BLaER1 (cell line): ENCODE measurements around the gene TIGD4.

Experiments used
- H3K27ac ChIP-seq: shearing (Covaris generic); formaldehyde crosslinking; 2 replicates; pipeline ENCODE4 v1.8.1; 2022
- H3K27me3 ChIP-seq: shearing (Covaris generic); formaldehyde crosslinking; 2 replicates; pipeline ENCODE4 v1.8.1; 2022
- H3K36me3 ChIP-seq: shearing (Covaris generic); formaldehyde crosslinking; 2 replicates; pipeline ENCODE4 v1.8.1; 2022
- H3K4me1 ChIP-seq: shearing (Covaris generic); formaldehyde crosslinking; 2 replicates; pipeline ENCODE4 v1.8.1; 2022
- H3K4me2 ChIP-seq: shearing (Covaris generic); formaldehyde crosslinking; 2 replicates; pipeline ENCODE4 v1.8.1; 2022
- H3K4me3 ChIP-seq: shearing (Covaris generic); formaldehyde crosslinking; 2 replicates; pipeline ENCODE4 v1.8.1; 2022
- H3K9ac ChIP-seq: shearing (Covaris generic); formaldehyde crosslinking; 2 replicates; pipeline ENCODE4 v1.8.1; 2022
- H3K9me3 ChIP-seq: shearing (Covaris generic); formaldehyde crosslinking; 2 replicates; pipeline ENCODE4 v1.8.1; 2022
- H4K20me1 ChIP-seq: shearing (Covaris generic); formaldehyde crosslinking; 2 replicates; pipeline ENCODE4 v1.8.1; 2022
- Cebpa-rat ChIP-seq: shearing (Covaris generic); IDR thresholded peaks from 2 replicates; pipeline ENCODE4 v1.8.1; 2022

Gene TIGD4

DNA sequence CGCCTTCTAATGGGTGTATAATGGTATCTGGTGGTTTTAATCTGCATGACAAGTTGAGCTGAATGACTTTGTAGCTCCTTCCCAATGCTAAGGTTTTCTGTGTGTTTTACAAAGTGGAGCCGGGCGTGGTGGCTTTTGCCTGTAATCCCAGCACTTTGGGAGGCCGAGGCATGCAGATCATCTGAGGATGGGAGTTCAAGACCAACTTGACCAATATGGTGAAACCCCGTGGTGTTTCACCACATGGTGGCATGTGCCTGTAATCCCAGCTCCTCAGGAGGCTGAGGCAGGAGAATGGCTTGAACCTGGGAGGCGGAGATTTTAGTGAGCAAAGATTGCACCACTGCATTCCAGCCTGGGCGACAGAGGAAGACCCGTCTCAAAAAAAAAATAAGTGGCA lies 29.1 kb upstream of the TIGD4 start:
- no peak overlapping the region for H3K9ac ChIP-seq
- H3K4me3 ChIP-seq, result no peak overlapping the region
- H3K4me1 ChIP-seq, result peaks cover 12% of the 10 kb centered on the region
- TF ChIP-seq Cebpa-rat, result no peak
- H3K4me2 ChIP-seq, result no peak overlapping the region
- H3K9me3 ChIP-seq, result peaks cover 46% of the 10 kb centered on the region
- no peaks in the 10 kb centered on the region for H4K20me1 ChIP-seq
- H3K36me3 ChIP-seq, result peaks cover 23% of the 10 kb centered on the region
- no peak overlapping the region for H3K27ac ChIP-seq
- H3K27me3 ChIP-seq, result no peaks in the 10 kb centered on the region

- Histone ChIP-seq H3K9me3 (peaks cover 37% of the 10 kb centered on the region), H4K20me1 (no peaks in the 10 kb centered on the region), H3K27me3 (no peaks in the 10 kb centered on the region), H3K4me2 (no peak overlapping the region), H3K4me3 (no peak overlapping the region), H3K36me3 (peaks cover 19% of the 10 kb centered on the region), H3K27ac (no peak overlapping the region), H3K9ac (no peak overlapping the region), H3K4me1 (peaks cover 12% of the 10 kb centered on the region)
- no peak for TF ChIP-seq Cebpa-rat
Observed at GRCh38 chr4:152807294-152807829, 27.8 kb upstream of the TIGD4 start.

DNA sequence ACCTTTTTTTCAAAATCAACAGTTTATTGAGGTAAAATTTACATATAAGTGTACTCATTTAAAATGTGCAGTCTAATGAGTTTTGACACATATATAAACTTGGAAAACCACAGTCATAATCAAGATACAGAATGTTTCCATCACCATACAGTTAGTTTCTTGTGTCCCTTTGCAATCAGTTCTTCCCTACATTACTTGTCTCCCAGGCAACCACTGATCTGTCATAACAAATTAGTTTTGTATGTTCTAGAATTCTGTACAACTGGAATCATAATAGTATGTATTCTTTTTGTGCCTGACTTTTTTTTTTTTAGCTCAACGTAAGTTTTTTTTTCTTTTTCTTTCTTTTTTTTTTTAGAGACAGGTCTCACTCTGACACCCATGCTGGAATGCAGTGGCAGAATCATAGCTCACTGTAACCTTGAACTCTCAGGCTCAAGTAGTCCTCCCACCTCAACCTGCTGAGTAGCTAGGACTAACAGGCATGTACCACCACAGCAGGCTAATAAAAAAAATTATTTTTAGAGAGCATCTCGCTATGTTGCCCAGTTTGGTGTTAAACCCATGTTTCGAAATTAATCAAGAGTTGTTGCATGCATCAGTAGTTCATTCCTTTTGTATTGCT lies 27.1 kb upstream of the TIGD4 start:
- H3K4me3 ChIP-seq, result no peak overlapping the region

DNA sequence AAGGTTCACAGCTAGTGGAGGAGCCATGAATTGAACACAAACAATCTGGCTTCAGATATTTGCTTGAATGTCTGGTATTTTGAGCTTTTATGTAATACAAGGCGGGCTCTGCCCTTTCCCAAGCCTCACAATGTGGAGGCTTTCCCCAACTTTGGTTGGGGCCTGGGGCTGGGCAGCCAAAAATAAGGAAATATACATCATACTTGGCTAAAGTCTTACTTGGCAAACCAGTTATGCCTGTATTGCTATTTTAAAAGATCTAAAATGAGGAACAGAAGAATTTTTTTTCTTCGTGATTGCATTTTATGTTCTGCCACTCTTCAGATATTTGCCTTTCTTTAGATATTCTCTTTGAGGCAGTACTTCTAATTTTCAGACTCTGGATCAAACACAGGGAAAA lies 26.3 kb upstream of the TIGD4 start:
- Histone ChIP-seq H3K27ac (no peak overlapping the region), H3K4me3 (no peak overlapping the region)

More for the DNA sequence above, 27.1 kb upstream of the TIGD4 start:
- peaks cover 34% of the 10 kb centered on the region for H3K9me3 ChIP-seq
- peaks cover 16% of the 10 kb centered on the region for H3K36me3 ChIP-seq
- H3K27me3 ChIP-seq, result no peaks in the 10 kb centered on the region
- no peak overlapping the region for H3K9ac ChIP-seq
- no peak overlapping the region for H3K4me2 ChIP-seq
- peaks cover 12% of the 10 kb centered on the region for H3K4me1 ChIP-seq
- H4K20me1 ChIP-seq, result no peaks in the 10 kb centered on the region; the same call in 1 of the 2 replicates
- TF ChIP-seq Cebpa-rat, result no peak
- H3K27ac ChIP-seq, result no peak overlapping the region

DNA sequence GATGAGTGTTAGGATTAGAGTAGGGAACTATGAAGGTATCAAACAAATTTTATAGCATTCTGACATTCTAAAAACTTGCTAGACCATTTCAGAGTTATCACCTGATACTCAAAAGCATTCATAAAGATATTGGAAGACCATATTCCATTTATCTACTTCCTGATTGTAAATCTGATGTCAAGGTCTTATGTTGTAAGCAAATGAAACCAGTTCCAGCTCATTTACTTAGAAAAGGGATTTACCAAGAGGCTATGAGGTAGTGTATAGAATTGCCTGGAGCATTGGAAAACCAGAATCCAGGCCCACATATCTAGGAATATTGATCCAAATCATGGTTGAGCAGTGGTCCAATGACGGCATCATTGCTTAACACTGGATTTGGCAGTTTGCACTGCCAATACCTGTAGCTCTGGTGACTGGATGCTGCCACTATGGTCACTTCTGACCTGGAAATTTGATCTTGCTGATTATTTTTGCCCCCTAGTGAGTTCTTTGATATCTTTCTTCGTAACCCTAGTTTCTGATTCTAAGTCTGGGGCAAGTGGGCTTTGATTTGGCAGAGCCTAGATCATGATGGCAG lies 25.6 kb upstream of the TIGD4 start:
- H3K27ac ChIP-seq, result no peak overlapping the region
- H3K9ac ChIP-seq, result no peak overlapping the region
- H3K4me3 ChIP-seq, result no peak overlapping the region
- no peaks in the 10 kb centered on the region for H3K27me3 ChIP-seq
- H3K4me2 ChIP-seq, result no peak overlapping the region
- H4K20me1 ChIP-seq, result peaks cover 8% of the 10 kb centered on the region; the same call in 1 of the 2 replicates
- peaks cover 12% of the 10 kb centered on the region for H3K4me1 ChIP-seq
- peaks cover 10% of the 10 kb centered on the region; the same call in 1 of the 2 replicates for H3K36me3 ChIP-seq
- TF ChIP-seq Cebpa-rat, result no peak
- H3K9me3 ChIP-seq, result peaks cover 29% of the 10 kb centered on the region

More for the DNA sequence above, 26.3 kb upstream of the TIGD4 start:
- Histone ChIP-seq H3K36me3 (peaks cover 13% of the 10 kb centered on the region), H3K4me1 (peaks cover 12% of the 10 kb centered on the region), H3K27me3 (no peaks in the 10 kb centered on the region), H3K9ac (no peak overlapping the region), H4K20me1 (peaks cover 6% of the 10 kb centered on the region; the same call in 1 of the 2 replicates), H3K9me3 (peaks cover 32% of the 10 kb centered on the region), H3K4me2 (no peak overlapping the region)
- TF ChIP-seq Cebpa-rat, result no peak

GRCh38 chr4:152803541-152803940 lies 24.0 kb upstream of the TIGD4 start:
- H3K27ac ChIP-seq, result no peak overlapping the region
- H3K4me2 ChIP-seq, result no peak overlapping the region
- no peak for TF ChIP-seq Cebpa-rat
- H3K4me1 ChIP-seq, result peaks cover 12% of the 10 kb centered on the region
- H3K27me3 ChIP-seq, result no peaks in the 10 kb centered on the region
- H3K4me3 ChIP-seq, result no peak overlapping the region
- H3K9ac ChIP-seq, result no peak overlapping the region
- H4K20me1 ChIP-seq, result peaks cover 8% of the 10 kb centered on the region; the same call in 1 of the 2 replicates
- H3K36me3 ChIP-seq, result peaks cover 6% of the 10 kb centered on the region; the same call in 1 of the 2 replicates
- H3K9me3 ChIP-seq, result peaks cover 19% of the 10 kb centered on the region

DNA sequence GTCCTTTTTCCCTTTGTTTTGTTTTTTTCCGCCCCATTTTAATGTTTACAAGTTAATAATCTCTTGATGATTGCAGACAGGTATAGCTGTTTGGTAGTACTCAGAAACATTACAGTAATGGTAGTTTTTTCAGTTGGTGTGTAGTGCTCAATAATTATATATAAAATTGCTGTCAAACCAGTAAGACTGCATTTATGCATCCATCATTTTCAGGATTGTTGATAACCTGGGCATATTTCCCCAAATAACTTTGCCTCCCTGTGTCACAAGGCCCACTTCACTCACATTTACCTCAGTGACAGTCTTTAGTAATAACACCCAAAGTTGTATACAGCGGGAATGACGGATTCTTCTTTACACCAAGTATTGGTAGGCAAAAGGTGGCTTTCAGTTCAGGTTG lies 16.4 kb upstream of the TIGD4 start:
- Histone ChIP-seq H3K4me1 (no peaks in the 10 kb centered on the region), H3K4me2 (no peak overlapping the region), H3K36me3 (no peaks in the 10 kb centered on the region), H4K20me1 (peaks cover 2% of the 10 kb centered on the region; the same call in 1 of the 2 replicates), H3K4me3 (no peak overlapping the region), H3K27me3 (no peaks in the 10 kb centered on the region), H3K27ac (no peak overlapping the region), H3K9ac (no peak overlapping the region), H3K9me3 (no peaks in the 10 kb centered on the region)
- TF ChIP-seq Cebpa-rat, result no peak

DNA sequence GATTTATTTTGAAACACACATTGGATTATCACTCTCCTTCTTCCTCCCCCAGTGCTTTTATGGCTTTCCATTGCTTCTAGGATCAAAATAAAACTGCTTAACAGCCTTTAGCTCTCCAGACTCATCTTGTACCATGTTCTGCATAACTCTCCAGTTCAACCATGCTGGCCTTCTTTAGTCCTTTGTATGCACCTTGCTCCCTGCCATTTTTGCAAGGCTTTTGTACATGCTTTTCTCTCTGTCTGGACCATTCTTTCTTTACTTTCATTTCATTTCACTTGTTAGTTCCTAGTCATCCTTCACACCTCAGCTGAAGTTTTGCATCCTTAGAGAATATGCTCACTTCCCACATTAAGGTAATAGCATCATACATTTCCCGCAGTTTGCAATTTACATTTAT lies 7.1 kb upstream of the TIGD4 start:
- no peak overlapping the region for H3K9ac ChIP-seq
- no peaks in the 10 kb centered on the region for H3K9me3 ChIP-seq
- H3K27me3 ChIP-seq, result no peaks in the 10 kb centered on the region
- H3K4me3 ChIP-seq, result no peak overlapping the region
- no peak overlapping the region; the same call in 1 of the 2 replicates for H3K4me2 ChIP-seq
- H3K4me1 ChIP-seq, result peaks cover 36% of the 10 kb centered on the region
- H3K27ac ChIP-seq, result no peak overlapping the region
- H3K36me3 ChIP-seq, result no peaks in the 10 kb centered on the region
- peaks cover 53% of the 10 kb centered on the region for H4K20me1 ChIP-seq
- no peak for TF ChIP-seq Cebpa-rat

- H3K9me3 ChIP-seq, result no peaks in the 10 kb centered on the region
- H3K27ac ChIP-seq, result no peak overlapping the region
- H3K4me3 ChIP-seq, result no peak overlapping the region
- peaks cover 43% of the 10 kb centered on the region for H3K4me1 ChIP-seq
- H3K36me3 ChIP-seq, result no peaks in the 10 kb centered on the region
- H3K9ac ChIP-seq, result no peak overlapping the region
- H3K4me2 ChIP-seq, result no peak overlapping the region; the same call in 1 of the 2 replicates
- no peak for TF ChIP-seq Cebpa-rat
- H3K27me3 ChIP-seq, result no peaks in the 10 kb centered on the region
- peaks cover 60% of the 10 kb centered on the region for H4K20me1 ChIP-seq
Observed at GRCh38 chr4:152785639-152786615, 6.4 kb upstream of the TIGD4 start.
